Measurements from ENCODE around the gene OXER1.

OXER1 gene

GRCh38 chr2:42714686-42715085, 49.2 kb downstream of the OXER1 start:
- DNase-seq (ENCODE audit: insufficient read length, low spot score), result no peak
- FAIRE-seq, result no peak

- no peak for FAIRE-seq
- DNase-seq (ENCODE audit: insufficient read length, low spot score), result no peak
Measured at GRCh38 chr2:42713920-42714319, 50.0 kb downstream of the OXER1 start.

GRCh38 chr2:42712934-42713333, 51.0 kb downstream of the OXER1 start:
- FAIRE-seq, result no peak
- no peak for DNase-seq (ENCODE audit: insufficient read length, low spot score)

Measured in GM19239 (cell line).